Spleen (tissue), 7 donors: ENCODE data around the gene AP1B1.
"Not testable (repeated sequence)": the region's sequence is repeated elsewhere in the genome, so short reads cannot be mapped to it uniquely, and the experiment has no call there.

Source experiments
- POLR2A ChIP-seq, 3 donors: fragments of 450-650 bp; IDR thresholded peaks; one replicate each; pipeline ENCODE4 v1.5.1; 2017; ENCODE audit warnings: antibody characterized with exemption in 3 of 3, mild to moderate bottlenecking in 1 of 3
- POLR2AphosphoS5 ChIP-seq, 3 donors: sonication (generic); formaldehyde crosslinking; IDR thresholded peaks; one replicate each; pipeline ENCODE4 v1.5.1; 2017; ENCODE audit warnings: antibody characterized with exemption in 3 of 3
- TF ChIP-seq, protein P1 (sequence below), 11 experiments: fragments of 200-600 bp in 7 of 11; fragments of 450-650 bp in 4 of 11; sonication (generic) in 4 of 11; IDR thresholded peaks in 8 of 11; conservative IDR thresholded peaks in 3 of 11; 1 replicate in 7 of 11; 2 replicates in 4 of 11; pipeline versions ENCODE4 v1.4.0 to v1.8.0; 2016 to 2021; ENCODE audit warnings: antibody characterized with exemption in 11 of 11, inconsistent platforms in 4 of 11, mild to moderate bottlenecking in 1 of 11
- donor health status: DM: no; HTN: no; CAD: no; lungs with moderate emphysema.
- donor health status: DM: no; HTN: no; CAD: no.
- donor health status: DM: no; HTN: no; CAD: no.

DNA sequence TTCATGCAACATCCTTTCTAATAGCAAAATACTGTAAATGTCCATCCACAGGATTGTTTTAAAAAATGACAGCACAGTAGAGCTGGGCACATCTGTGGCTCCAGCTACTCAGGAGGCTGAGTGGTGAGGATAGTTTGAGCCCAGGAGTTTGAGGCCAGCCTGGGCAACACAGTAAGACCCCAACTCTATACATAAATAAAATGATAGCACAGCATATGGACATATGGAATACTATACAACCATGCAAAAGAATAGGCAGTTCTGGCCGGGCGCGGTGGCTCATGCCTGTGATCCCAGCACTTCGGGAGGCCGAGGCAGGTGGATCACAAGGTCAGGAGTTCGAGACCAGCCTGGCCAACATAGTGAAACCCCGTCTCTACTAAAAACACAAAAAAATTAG, 13.6 kb downstream of the AP1B1 start:
- TF ChIP-seq POLR2AphosphoS5, POLR2A (IDR thresholded peaks at IDR 0.05): not testable (repeated sequence)
- TF ChIP-seq, protein P1, sequence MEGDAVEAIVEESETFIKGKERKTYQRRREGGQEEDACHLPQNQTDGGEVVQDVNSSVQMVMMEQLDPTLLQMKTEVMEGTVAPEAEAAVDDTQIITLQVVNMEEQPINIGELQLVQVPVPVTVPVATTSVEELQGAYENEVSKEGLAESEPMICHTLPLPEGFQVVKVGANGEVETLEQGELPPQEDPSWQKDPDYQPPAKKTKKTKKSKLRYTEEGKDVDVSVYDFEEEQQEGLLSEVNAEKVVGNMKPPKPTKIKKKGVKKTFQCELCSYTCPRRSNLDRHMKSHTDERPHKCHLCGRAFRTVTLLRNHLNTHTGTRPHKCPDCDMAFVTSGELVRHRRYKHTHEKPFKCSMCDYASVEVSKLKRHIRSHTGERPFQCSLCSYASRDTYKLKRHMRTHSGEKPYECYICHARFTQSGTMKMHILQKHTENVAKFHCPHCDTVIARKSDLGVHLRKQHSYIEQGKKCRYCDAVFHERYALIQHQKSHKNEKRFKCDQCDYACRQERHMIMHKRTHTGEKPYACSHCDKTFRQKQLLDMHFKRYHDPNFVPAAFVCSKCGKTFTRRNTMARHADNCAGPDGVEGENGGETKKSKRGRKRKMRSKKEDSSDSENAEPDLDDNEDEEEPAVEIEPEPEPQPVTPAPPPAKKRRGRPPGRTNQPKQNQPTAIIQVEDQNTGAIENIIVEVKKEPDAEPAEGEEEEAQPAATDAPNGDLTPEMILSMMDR (IDR thresholded peaks at IDR 0.05 in 8 of 11, conservative IDR thresholded peaks at IDR 0.05 in 3 of 11): not testable (repeated sequence)
